Stimulated activated naive CD8-positive, alpha-beta T cell treated with anti-CD3 and anti-CD28 coated beads, Interleukin-15, amount 100 ng/mL, for 72 hours (primary cell): ENCODE data around the gene SETBP1.

ENCODE experiments used
- ATAC-seq: fragments of 150-1000 bp; cut with Tn5 transposase; 2 replicates; pipeline ENCODE4 v1.10.0; 2021; ENCODE audit warnings: mild to moderate bottlenecking, moderate library complexity
- DNase-seq, 2 donors: peaks; one replicate each; pipeline ENCODE4 v3.0.0; 2021 to 2022
- H3K27ac Mint-ChIP-seq, 2 donors: one replicate each; pipeline ENCODE4 v1.8.0; 2022; ENCODE audit warnings: mild to moderate bottlenecking in 2 of 2, mixed read lengths in 2 of 2, moderate library complexity in 2 of 2
- H3K27me3 Mint-ChIP-seq: one replicate; pipeline ENCODE4 v1.8.0; 2022; ENCODE audit warnings: mixed read lengths
- H3K4me1 Mint-ChIP-seq: one replicate; pipeline ENCODE4 v1.8.0; 2022; ENCODE audit warnings: mild to moderate bottlenecking, mixed read lengths
- H3K4me3 Mint-ChIP-seq, 2 donors: one replicate each; pipeline ENCODE4 v1.8.0; 2022; ENCODE audit warnings: mild to moderate bottlenecking in 2 of 2, mixed read lengths in 2 of 2, moderate library complexity in 1 of 2
- H3K9me3 Mint-ChIP-seq, 2 donors: one replicate each; pipeline ENCODE4 v1.8.0; 2022; ENCODE audit warnings: mixed read lengths in 2 of 2

The SETBP1 gene

GRCh38 chr18:45068400-45069094 lies 387.9 kb downstream of the SETBP1 start:
- Mint-ChIP-seq H3K4me1 (no peaks in the 10 kb centered on the region), H3K9me3 (peaks cover 0 to 8% of the 10 kb centered on the region in 2 donors), H3K4me3 (no peak overlapping the region), H3K27me3 (no peaks in the 10 kb centered on the region), H3K27ac (no peak overlapping the region)
- ATAC-seq (no peak), DNase-seq (no peak)

- no peak for DNase-seq
- peaks cover 0 to 8% of the 10 kb centered on the region in 2 donors for H3K9me3 Mint-ChIP-seq
- H3K4me1 Mint-ChIP-seq: no peaks in the 10 kb centered on the region
- H3K4me3 Mint-ChIP-seq: no peak overlapping the region
- ATAC-seq: no peak
- no peak overlapping the region for H3K27ac Mint-ChIP-seq
- H3K27me3 Mint-ChIP-seq: no peaks in the 10 kb centered on the region
Observed at GRCh38 chr18:45069546-45069945, 388.9 kb downstream of the SETBP1 start.

GRCh38 chr18:45071956-45072355 lies 391.3 kb downstream of the SETBP1 start:
- DNase-seq (no peak), ATAC-seq (no peak)
- H3K4me1 Mint-ChIP-seq: no peaks in the 10 kb centered on the region
- H3K9me3 Mint-ChIP-seq: peaks cover 0 to 8% of the 10 kb centered on the region in 2 donors
- H3K27me3 Mint-ChIP-seq: no peaks in the 10 kb centered on the region
- no peak overlapping the region for H3K4me3 Mint-ChIP-seq
- H3K27ac Mint-ChIP-seq: no peak overlapping the region

GRCh38 chr18:45073556-45073955 lies 392.9 kb downstream of the SETBP1 start:
- no peak overlapping the region for H3K27ac Mint-ChIP-seq
- no peak for DNase-seq

GRCh38 chr18:45081566-45082181 lies 401.0 kb downstream of the SETBP1 start:
- Mint-ChIP-seq H3K27me3 (peaks cover 6% of the 10 kb centered on the region), H3K4me3 (no peak overlapping the region), H3K9me3 (peaks cover 0 to 6% of the 10 kb centered on the region in 2 donors), H3K4me1 (no peaks in the 10 kb centered on the region), H3K27ac (no peak overlapping the region)
- ATAC-seq (no peak), DNase-seq (no peak)

More at GRCh38 chr18:45073556-45073955, 392.9 kb downstream of the SETBP1 start:
- Mint-ChIP-seq H3K27me3 (no peaks in the 10 kb centered on the region), H3K4me3 (no peak overlapping the region), H3K4me1 (no peaks in the 10 kb centered on the region), H3K9me3 (peaks cover 0 to 8% of the 10 kb centered on the region in 2 donors)
- no peak for ATAC-seq

- ATAC-seq (no peak), DNase-seq (no peak)
- Mint-ChIP-seq H3K27ac (no peak overlapping the region), H3K9me3 (peaks cover 0 to 6% of the 10 kb centered on the region in 2 donors), H3K4me3 (no peak overlapping the region), H3K4me1 (no peaks in the 10 kb centered on the region), H3K27me3 (peaks cover 6% of the 10 kb centered on the region)
Observed at GRCh38 chr18:45083226-45083855, 402.7 kb downstream of the SETBP1 start.

- ATAC-seq: no peak
- Mint-ChIP-seq H3K9me3 (peaks cover 0 to 6% of the 10 kb centered on the region in 2 donors), H3K4me1 (no peaks in the 10 kb centered on the region), H3K27ac (no peak overlapping the region), H3K27me3 (peaks cover 6% of the 10 kb centered on the region), H3K4me3 (no peak overlapping the region)
- no peak for DNase-seq
Observed at GRCh38 chr18:45084206-45084605, 403.5 kb downstream of the SETBP1 start.

- H3K27ac Mint-ChIP-seq: no peak overlapping the region
- peaks cover 6% of the 10 kb centered on the region for H3K27me3 Mint-ChIP-seq
- H3K4me1 Mint-ChIP-seq: no peaks in the 10 kb centered on the region
- DNase-seq (no peak), ATAC-seq (no peak)
- peaks cover 0 to 5% of the 10 kb centered on the region in 2 donors for H3K9me3 Mint-ChIP-seq
- no peak overlapping the region for H3K4me3 Mint-ChIP-seq
Observed at GRCh38 chr18:45085916-45086624, 405.4 kb downstream of the SETBP1 start.

GRCh38 chr18:45086777-45087176 lies 406.1 kb downstream of the SETBP1 start:
- no peaks in the 10 kb centered on the region for H3K9me3 Mint-ChIP-seq
- no peaks in the 10 kb centered on the region for H3K4me1 Mint-ChIP-seq
- DNase-seq: no peak
- peaks cover 6% of the 10 kb centered on the region for H3K27me3 Mint-ChIP-seq
- H3K27ac Mint-ChIP-seq: no peak overlapping the region
- no peak overlapping the region for H3K4me3 Mint-ChIP-seq
- no peak for ATAC-seq

- Mint-ChIP-seq H3K4me1 (no peaks in the 10 kb centered on the region), H3K4me3 (no peak overlapping the region), H3K27me3 (no peaks in the 10 kb centered on the region), H3K9me3 (no peaks in the 10 kb centered on the region), H3K27ac (no peak overlapping the region)
- DNase-seq: no peak
- ATAC-seq: no peak
Observed at GRCh38 chr18:45090526-45091140, 409.9 kb downstream of the SETBP1 start.

- ATAC-seq (no peak), DNase-seq (no peak)
- Mint-ChIP-seq H3K27ac (no peak overlapping the region), H3K27me3 (no peaks in the 10 kb centered on the region), H3K4me3 (no peak overlapping the region), H3K4me1 (no peaks in the 10 kb centered on the region), H3K9me3 (no peaks in the 10 kb centered on the region)
Observed at GRCh38 chr18:45100321-45101105, 419.8 kb downstream of the SETBP1 start.

GRCh38 chr18:45102126-45102525 lies 421.4 kb downstream of the SETBP1 start:
- ATAC-seq (no peak), DNase-seq (no peak)
- H3K27me3 Mint-ChIP-seq: no peaks in the 10 kb centered on the region
- H3K4me1 Mint-ChIP-seq: no peaks in the 10 kb centered on the region
- no peak overlapping the region for H3K4me3 Mint-ChIP-seq
- no peak overlapping the region for H3K27ac Mint-ChIP-seq
- no peaks in the 10 kb centered on the region for H3K9me3 Mint-ChIP-seq

- no peak for DNase-seq
Observed at GRCh38 chr18:45102863-45103262, 422.2 kb downstream of the SETBP1 start.

GRCh38 chr18:45103319-45104048 lies 422.8 kb downstream of the SETBP1 start:
- Mint-ChIP-seq H3K9me3 (no peaks in the 10 kb centered on the region), H3K27me3 (no peaks in the 10 kb centered on the region), H3K4me1 (no peaks in the 10 kb centered on the region), H3K4me3 (no peak overlapping the region), H3K27ac (peak overlapping the region in 1 of 2 donors; percentile 14)
- DNase-seq (no peak), ATAC-seq (no peak)

More at GRCh38 chr18:45102863-45103262, 422.2 kb downstream of the SETBP1 start:
- no peak overlapping the region for H3K27ac Mint-ChIP-seq
- no peak for ATAC-seq
- H3K9me3 Mint-ChIP-seq: no peaks in the 10 kb centered on the region
- no peaks in the 10 kb centered on the region for H3K4me1 Mint-ChIP-seq
- no peak overlapping the region for H3K4me3 Mint-ChIP-seq
- no peaks in the 10 kb centered on the region for H3K27me3 Mint-ChIP-seq
